Measurements from ENCODE around the gene AKNAD1. TPM values are rescaled to one million over a fixed set of nuclear protein-coding genes. Genes with fewer than 3 reads are reported as not detected.

Gene AKNAD1
- total RNA-seq, 1 experiment from 2014 or later, result not detected

DNA sequence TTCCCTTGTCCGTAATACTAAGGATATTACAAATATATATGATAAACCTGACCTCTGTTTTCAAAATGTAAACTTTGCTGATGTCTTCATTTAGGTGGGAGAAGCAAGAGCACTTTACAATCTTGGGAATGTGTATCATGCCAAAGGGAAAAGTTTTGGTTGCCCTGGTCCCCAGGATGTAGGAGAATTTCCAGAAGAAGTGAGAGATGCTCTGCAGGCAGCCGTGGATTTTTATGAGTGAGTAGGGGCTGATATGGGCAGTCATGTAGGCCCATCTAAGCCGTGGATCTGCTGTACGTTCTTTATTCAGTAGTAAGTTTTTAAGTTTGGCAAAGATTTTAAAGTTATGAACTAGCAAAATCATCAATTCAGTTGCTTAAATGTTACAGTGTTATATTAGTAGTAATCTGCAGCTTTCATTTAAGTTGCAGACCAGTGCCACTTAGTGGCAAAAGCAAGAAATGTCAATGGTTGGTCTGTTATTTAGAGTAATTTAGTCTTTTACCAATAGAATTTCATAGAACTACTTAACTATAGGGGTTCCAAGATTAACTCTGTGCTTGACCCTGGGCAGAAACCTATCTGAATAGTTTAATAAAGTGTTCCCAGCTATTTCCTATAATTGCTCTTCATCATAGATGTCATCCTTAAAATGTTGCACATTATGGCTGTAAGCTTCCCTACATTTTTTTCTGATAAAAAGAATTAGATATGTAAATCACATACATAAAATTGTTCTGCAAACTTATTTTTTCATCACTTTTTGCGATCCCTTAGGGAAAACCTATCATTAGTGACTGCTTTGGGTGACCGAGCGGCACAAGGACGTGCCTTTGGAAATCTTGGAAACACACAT, 41.2 kb upstream of the AKNAD1 start:
- H3K27ac Mint-ChIP-seq (ENCODE audit: unreplicated experiment), result no peak overlapping the region
- no peaks in the 10 kb centered on the region for H3K36me3 Mint-ChIP-seq (ENCODE audit: insufficient read depth, unreplicated experiment)
- Histone ChIP-seq H3K36me3 (ENCODE audit: control insufficient read depth, insufficient read depth, low read length) (no peaks in the 10 kb centered on the region), H3K4me1 (no peaks in the 10 kb centered on the region; the same call in 1 of the 2 replicates), H3K4me3 (ENCODE audit: low read depth, low read length) (no peak overlapping the region), H3K9me3 (no peaks in the 10 kb centered on the region), H3K27me3 (replicated peaks; ENCODE audit: control insufficient read depth, insufficient read depth, low read length) (no peaks in the 10 kb centered on the region)
- H3K9me3 Mint-ChIP-seq (ENCODE audit: unreplicated experiment), result no peaks in the 10 kb centered on the region
- no peak overlapping the region for H3K4me3 Mint-ChIP-seq (ENCODE audit: unreplicated experiment)
- ChIA-PET POLR2A (no interaction called here), CTCF (interaction anchor here (0.6 to 1.2 kb wide), 3 partner anchors 70 to 105 kb away, joined by 3 to 6 read pairs (median 5); no protein-coding TSS in a partner anchor)
- TF ChIP-seq CTCF (IDR thresholded peaks at IDR 0.05; ENCODE audit: insufficient read depth in 1 of 2, low read depth in 1 of 2, low read length in 1 of 2, severe bottlenecking in 1 of 2, unreplicated experiment in 1 of 2), result peak; percentile 28 to 57
- H3K4me1 Mint-ChIP-seq (ENCODE audit: low read depth, unreplicated experiment), result no peaks in the 10 kb centered on the region
- intact Hi-C loops (cut with micrococcal nuclease; ENCODE audit: unreplicated experiment), result loop anchor here (1.0 to 5.0 kb wide), 3 partner anchors 70 to 251 kb away; partner anchors contain the start of gene PRPF38B
- no TSS peak for BruUV-seq (replicated peaks)
- DNase-seq, result peak in 1 of 2 experiments; percentile 15
- no peaks in the 10 kb centered on the region for H3K27me3 Mint-ChIP-seq (ENCODE audit: insufficient read depth, unreplicated experiment)

GRCh38 chr1:108896146-108897145, 39.6 kb upstream of the AKNAD1 start:
- intact Hi-C loops (cut with micrococcal nuclease; ENCODE audit: unreplicated experiment), result loop anchor here (5.0 kb wide), 1 partner anchor 249 kb away; no protein-coding TSS in a partner anchor
- Histone ChIP-seq H3K4me3 (ENCODE audit: low read depth, low read length) (no peak overlapping the region), H3K9me3 (no peaks in the 10 kb centered on the region), H3K4me1 (peaks cover 4% of the 10 kb centered on the region; the same call in 1 of the 2 replicates), H3K27me3 (replicated peaks; ENCODE audit: control insufficient read depth, insufficient read depth, low read length) (no peaks in the 10 kb centered on the region), H3K36me3 (ENCODE audit: control insufficient read depth, insufficient read depth, low read length) (no peaks in the 10 kb centered on the region)
- POLR2A ChIA-PET, result no interaction called here
- no peak for DNase-seq
- Mint-ChIP-seq H3K27me3 (ENCODE audit: insufficient read depth, unreplicated experiment) (no peaks in the 10 kb centered on the region), H3K4me3 (ENCODE audit: unreplicated experiment) (no peak overlapping the region), H3K36me3 (ENCODE audit: insufficient read depth, unreplicated experiment) (no peaks in the 10 kb centered on the region), H3K27ac (ENCODE audit: unreplicated experiment) (no peak overlapping the region), H3K9me3 (ENCODE audit: unreplicated experiment) (no peaks in the 10 kb centered on the region), H3K4me1 (ENCODE audit: low read depth, unreplicated experiment) (no peaks in the 10 kb centered on the region)
- TF ChIP-seq CTCF (IDR thresholded peaks at IDR 0.05; ENCODE audit: insufficient read depth in 1 of 2, low read depth in 1 of 2, low read length in 1 of 2, severe bottlenecking in 1 of 2, unreplicated experiment in 1 of 2), result no peak
- CTCF ChIA-PET, result interaction anchor here (0.6 kb wide), 1 partner anchor 16 kb away, joined by 3 read pairs; no protein-coding TSS in a partner anchor
- no TSS peak for BruUV-seq (replicated peaks)

DNA sequence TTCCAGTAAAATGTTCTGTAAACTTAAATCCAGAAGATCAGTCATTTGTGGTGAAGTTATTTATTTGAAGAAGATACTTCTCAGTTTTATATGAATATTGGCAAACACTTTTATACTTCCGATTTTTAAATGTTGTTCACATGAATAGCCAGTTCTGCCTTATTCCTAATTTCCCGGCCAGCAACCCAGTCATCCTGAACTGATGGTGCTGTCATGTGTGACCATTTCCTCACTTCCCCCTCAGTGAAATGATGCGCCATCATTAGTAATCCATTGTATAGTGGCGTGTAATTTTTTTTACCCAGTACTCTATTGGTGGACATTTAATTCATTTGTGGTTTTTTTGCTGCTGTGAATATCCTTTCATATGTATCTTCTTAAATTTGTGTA, 36.2 kb upstream of the AKNAD1 start:
- Histone ChIP-seq H3K27me3 (replicated peaks; ENCODE audit: control insufficient read depth, insufficient read depth, low read length) (no peaks in the 10 kb centered on the region), H3K4me1 (peaks cover 10% of the 10 kb centered on the region; the same call in 1 of the 2 replicates), H3K36me3 (ENCODE audit: control insufficient read depth, insufficient read depth, low read length) (no peaks in the 10 kb centered on the region), H3K9me3 (no peaks in the 10 kb centered on the region), H3K4me3 (ENCODE audit: low read depth, low read length) (no peak overlapping the region)
- no peak overlapping the region for H3K4me3 Mint-ChIP-seq (ENCODE audit: unreplicated experiment)
- H3K4me1 Mint-ChIP-seq (ENCODE audit: low read depth, unreplicated experiment), result no peaks in the 10 kb centered on the region
- no peak overlapping the region for H3K27ac Mint-ChIP-seq (ENCODE audit: unreplicated experiment)
- ChIA-PET POLR2A (no interaction called here), CTCF (no interaction called here)
- no TSS peak for BruUV-seq (replicated peaks)
- no peak for DNase-seq
- H3K9me3 Mint-ChIP-seq (ENCODE audit: unreplicated experiment), result no peaks in the 10 kb centered on the region
- no peak for TF ChIP-seq CTCF (IDR thresholded peaks at IDR 0.05; ENCODE audit: insufficient read depth in 1 of 2, low read depth in 1 of 2, low read length in 1 of 2, severe bottlenecking in 1 of 2, unreplicated experiment in 1 of 2)
- H3K27me3 Mint-ChIP-seq (ENCODE audit: insufficient read depth, unreplicated experiment), result no peaks in the 10 kb centered on the region
- no peaks in the 10 kb centered on the region for H3K36me3 Mint-ChIP-seq (ENCODE audit: insufficient read depth, unreplicated experiment)
- intact Hi-C loops (cut with micrococcal nuclease; ENCODE audit: unreplicated experiment), result no loop called here
